ENCODE data around the gene DUSP5.

Gene DUSP5

DNA sequence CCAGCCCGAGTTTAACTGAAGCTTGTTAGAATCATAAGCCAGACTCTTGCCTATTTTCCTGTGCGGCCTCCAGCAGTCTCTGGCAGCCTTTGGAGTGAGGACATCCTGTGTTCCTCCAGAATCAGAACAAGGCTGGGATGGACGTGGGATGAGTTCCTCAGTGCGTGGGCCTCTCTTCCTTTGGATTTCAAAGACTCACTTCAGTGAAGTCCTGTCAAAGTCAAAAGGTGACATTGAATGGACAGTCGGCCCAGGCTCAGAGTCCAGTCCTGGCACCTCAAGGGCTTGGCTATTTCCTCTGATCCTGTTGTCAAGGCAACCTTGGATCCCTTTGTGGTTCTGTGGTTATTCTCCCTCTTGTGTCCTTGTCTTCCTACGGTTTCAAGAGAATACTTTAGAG, 48.4 kb downstream of the DUSP5 start:
- no peak overlapping the region for H3K4me3 ChIP-seq (replicated peaks in 1 of 2; ENCODE audit: low read depth in 2 of 2, low read length in 2 of 2)
- TF ChIP-seq, protein P1, sequence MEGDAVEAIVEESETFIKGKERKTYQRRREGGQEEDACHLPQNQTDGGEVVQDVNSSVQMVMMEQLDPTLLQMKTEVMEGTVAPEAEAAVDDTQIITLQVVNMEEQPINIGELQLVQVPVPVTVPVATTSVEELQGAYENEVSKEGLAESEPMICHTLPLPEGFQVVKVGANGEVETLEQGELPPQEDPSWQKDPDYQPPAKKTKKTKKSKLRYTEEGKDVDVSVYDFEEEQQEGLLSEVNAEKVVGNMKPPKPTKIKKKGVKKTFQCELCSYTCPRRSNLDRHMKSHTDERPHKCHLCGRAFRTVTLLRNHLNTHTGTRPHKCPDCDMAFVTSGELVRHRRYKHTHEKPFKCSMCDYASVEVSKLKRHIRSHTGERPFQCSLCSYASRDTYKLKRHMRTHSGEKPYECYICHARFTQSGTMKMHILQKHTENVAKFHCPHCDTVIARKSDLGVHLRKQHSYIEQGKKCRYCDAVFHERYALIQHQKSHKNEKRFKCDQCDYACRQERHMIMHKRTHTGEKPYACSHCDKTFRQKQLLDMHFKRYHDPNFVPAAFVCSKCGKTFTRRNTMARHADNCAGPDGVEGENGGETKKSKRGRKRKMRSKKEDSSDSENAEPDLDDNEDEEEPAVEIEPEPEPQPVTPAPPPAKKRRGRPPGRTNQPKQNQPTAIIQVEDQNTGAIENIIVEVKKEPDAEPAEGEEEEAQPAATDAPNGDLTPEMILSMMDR (IDR thresholded peaks at IDR 0.05; ENCODE audit: low read depth, low read length), result no peak
- DNase-seq (ENCODE audit: low read depth in 2 of 2), result peak in 1 of 2 donors; percentile 23

DNA sequence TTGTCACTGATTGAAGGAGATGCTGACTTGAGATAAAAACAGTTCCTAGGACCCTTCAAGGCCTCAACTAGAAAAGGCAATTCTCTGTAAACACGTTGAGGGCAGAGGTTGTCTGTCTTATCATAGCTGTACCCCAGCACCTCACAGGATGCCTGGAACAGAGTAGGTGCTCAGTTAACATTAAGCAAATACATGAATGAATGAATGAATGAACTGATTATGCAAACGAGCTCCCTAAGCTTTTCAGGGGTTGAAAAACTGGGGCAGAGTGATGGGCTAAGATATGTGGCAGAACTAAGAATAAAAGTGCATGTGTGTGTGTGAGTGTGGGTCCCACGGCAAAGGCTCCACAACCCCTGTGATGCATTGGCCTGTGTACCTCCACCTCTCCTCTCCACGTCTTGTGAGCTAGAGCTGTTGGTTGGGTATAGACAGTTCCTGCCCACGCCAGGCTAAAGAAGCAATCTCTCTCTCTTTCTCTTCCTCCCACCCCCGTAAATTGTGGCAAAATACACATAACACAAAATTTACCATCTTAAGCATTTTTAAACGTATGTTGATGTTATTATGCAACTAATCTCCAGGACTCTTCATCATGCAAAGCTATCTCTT, 48.9 kb downstream of the DUSP5 start:
- TF ChIP-seq, protein P1 (IDR thresholded peaks at IDR 0.05; ENCODE audit: low read depth, low read length), result no peak
- no peak for DNase-seq (ENCODE audit: low read depth in 2 of 2)
- no peak overlapping the region for H3K4me3 ChIP-seq (replicated peaks in 1 of 2; ENCODE audit: low read depth in 2 of 2, low read length in 2 of 2)

DNA sequence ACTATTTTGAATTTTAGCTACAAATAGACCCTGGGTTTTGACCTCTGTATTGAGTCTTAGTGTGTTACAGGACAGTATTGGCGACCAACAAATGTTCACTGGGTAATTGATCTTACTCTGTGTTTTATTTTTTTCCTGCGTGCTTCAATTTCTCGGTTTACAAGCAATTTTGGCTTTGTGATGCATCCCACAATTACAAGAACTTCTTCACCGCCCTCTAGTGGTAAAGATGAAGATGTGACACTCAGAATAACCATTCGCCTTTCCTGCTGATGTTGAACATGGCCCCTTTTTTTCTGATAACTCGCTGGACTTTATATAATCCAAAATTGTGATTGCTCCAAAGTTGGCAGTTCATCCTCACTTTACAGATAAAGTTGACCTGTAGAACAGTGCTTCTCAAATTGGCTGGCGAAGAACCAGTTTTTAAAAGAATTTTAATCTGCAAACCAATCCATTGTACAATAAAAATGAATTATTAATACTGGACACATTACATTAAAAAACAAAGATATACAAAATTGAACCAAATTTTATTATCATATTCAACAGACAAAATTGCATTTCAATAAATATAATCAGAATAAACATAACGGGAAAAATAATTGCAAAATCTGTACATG, 49.5 kb downstream of the DUSP5 start:
- peak; percentile 82 to 83 for DNase-seq (ENCODE audit: low read depth in 2 of 2)
- TF ChIP-seq, protein P1 (IDR thresholded peaks at IDR 0.05; ENCODE audit: low read depth, low read length), result peak; percentile 75
- H3K4me3 ChIP-seq (replicated peaks in 1 of 2; ENCODE audit: low read depth in 2 of 2, low read length in 2 of 2), result no peak overlapping the region

DNA sequence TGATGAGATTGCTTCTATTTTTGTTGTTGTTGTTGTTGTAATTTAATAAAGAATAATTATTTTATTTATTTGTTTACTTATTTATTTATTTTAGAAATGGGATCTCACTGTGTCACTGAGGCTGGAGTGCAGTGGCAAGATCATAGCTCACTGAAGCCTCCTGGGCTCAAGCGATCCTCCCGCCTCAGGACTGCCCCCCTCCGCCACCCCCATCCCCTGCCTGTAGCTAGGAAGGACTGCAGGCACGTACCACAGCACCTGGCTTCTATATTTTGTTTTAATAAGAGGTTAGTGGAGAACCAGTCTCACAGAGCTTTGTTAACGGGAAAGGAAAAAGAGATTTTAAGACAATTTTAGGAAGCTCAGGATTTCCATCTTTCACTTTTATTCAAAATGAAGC, 50.3 kb downstream of the DUSP5 start:
- DNase-seq (ENCODE audit: low read depth in 2 of 2), result no peak
- TF ChIP-seq, protein P1 (IDR thresholded peaks at IDR 0.05; ENCODE audit: low read depth, low read length), result no peak
- H3K4me3 ChIP-seq (replicated peaks in 1 of 2; ENCODE audit: low read depth in 2 of 2, low read length in 2 of 2), result no peak overlapping the region

DNA sequence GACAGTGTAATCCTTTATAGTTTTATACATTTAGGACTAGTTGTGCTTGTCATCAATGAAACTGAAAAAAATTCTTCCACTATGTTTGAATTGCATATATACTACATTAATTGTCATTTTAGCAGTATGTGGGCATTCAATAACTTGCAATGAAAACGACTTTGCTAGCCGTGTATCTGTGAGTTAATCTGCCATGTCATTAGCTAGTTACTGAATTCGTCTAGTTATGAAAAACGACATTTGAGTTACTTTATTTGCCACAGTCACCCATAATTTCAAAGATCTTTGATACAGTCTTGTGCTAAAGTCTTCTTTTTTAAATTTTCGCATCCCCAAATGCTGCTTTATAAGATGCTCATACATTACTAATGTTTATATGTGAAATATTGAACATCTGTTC, 51.5 kb downstream of the DUSP5 start:
- DNase-seq (ENCODE audit: low read depth in 2 of 2), result no peak
- TF ChIP-seq, protein P1 (IDR thresholded peaks at IDR 0.05; ENCODE audit: low read depth, low read length), result no peak
- no peak overlapping the region for H3K4me3 ChIP-seq (replicated peaks in 1 of 2; ENCODE audit: low read depth in 2 of 2, low read length in 2 of 2)

DNA sequence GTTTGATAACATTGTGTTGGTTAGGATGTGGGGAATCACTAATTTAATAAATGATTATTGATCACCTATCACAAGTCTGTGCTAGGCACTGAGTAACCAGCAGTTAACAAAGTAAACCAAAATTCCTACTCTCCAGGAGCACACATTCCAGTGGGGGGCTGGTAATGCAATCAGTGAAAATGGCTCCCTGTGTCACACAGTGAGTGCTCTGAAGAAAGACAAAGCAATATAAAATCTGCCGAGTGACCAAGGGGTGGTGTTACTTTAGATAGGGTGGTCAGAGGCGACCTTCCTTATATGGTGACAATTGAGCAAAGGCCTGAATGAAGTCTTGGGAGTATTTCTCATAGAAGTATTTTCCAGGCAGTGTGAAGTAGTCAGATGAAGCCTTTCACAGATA, 56.2 kb downstream of the DUSP5 start:
- H3K4me3 ChIP-seq (replicated peaks in 1 of 2; ENCODE audit: low read depth in 2 of 2, low read length in 2 of 2), result no peak overlapping the region
- TF ChIP-seq, protein P1 (IDR thresholded peaks at IDR 0.05; ENCODE audit: low read depth, low read length), result no peak
- DNase-seq (ENCODE audit: low read depth in 2 of 2), result no peak
